Stomach smooth muscle (tissue), 2 donors: Measurements from ENCODE around the gene INHA.
A peak's percentile ranks its signal among the peaks of the same experiment; 100 is the strongest.

Experiments
- H3K27ac ChIP-seq: one replicate; pipeline ENCODE4 v1.7.0; 2013; ENCODE audit warnings: mild to moderate bottlenecking, low read length, inconsistent platforms
- H3K27me3 ChIP-seq, 2 donors: one replicate each; pipeline ENCODE4 v1.7.0; 2013; ENCODE audit warnings: low read length in 2 of 2; ENCODE audit not compliant: insufficient read depth in 2 of 2, control insufficient read depth in 1 of 2
- H3K36me3 ChIP-seq, 2 donors: one replicate each; pipeline ENCODE4 v1.7.0; 2013; ENCODE audit warnings: low read length in 2 of 2; ENCODE audit not compliant: control insufficient read depth in 2 of 2, insufficient read depth in 2 of 2
- H3K4me1 ChIP-seq: one replicate; pipeline ENCODE4 v1.7.0; 2013; ENCODE audit warnings: low read length; ENCODE audit not compliant: control insufficient read depth, insufficient read depth
- H3K4me3 ChIP-seq, 2 donors: one replicate each; pipeline ENCODE4 v1.7.0; 2013; ENCODE audit warnings: low read length in 2 of 2
- H3K9ac ChIP-seq, 2 donors: one replicate each; pipeline ENCODE4 v1.7.0; 2013; ENCODE audit warnings: low read length in 2 of 2, mild to moderate bottlenecking in 1 of 2
- H3K9me3 ChIP-seq, 2 donors: one replicate each; pipeline ENCODE4 v1.7.0; 2013; ENCODE audit warnings: low read length in 2 of 2; ENCODE audit not compliant: control insufficient read depth in 2 of 2
- donor health status: healthy.
- donor health status: Pancreatic carcinoma.

The INHA gene, protein sequence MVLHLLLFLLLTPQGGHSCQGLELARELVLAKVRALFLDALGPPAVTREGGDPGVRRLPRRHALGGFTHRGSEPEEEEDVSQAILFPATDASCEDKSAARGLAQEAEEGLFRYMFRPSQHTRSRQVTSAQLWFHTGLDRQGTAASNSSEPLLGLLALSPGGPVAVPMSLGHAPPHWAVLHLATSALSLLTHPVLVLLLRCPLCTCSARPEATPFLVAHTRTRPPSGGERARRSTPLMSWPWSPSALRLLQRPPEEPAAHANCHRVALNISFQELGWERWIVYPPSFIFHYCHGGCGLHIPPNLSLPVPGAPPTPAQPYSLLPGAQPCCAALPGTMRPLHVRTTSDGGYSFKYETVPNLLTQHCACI

DNA sequence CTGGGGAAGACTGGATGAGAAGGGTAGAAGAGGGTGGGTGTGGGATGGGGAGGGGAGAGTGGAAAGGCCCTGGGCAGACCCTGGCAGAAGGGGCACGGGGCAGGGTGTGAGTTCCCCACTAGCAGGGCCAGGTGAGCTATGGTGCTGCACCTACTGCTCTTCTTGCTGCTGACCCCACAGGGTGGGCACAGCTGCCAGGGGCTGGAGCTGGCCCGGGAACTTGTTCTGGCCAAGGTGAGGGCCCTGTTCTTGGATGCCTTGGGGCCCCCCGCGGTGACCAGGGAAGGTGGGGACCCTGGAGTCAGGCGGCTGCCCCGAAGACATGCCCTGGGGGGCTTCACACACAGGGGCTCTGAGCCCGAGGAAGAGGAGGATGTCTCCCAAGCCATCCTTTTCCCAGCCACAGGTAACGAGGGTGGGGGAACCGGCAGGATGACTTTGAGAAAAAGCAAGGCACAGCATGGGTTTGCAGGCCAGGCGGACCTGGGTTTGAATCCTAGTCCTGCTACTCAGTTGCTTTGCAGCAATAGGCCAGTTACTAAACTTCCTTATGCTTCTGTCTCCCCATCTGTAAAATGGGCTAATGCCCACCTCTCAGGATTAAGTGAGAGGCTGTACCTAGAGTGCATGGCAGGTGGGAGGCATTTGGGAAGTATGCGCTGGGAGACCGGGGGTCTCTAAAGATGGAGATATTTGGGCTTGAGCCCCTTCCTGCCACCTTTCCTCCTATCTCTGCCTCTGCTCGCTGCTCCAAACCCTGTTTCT is at the start of gene INHA:
TSS of gene INHA (plus strand) at position 74 of the 765 bp plus-strand sequence. CDS start at position 139, 65 bp downstream.
- Histone ChIP-seq H3K27ac (peak within 1 kb of the TSS; percentile 66), H3K4me3 (peak within 1 kb of the TSS; percentile 40 to 78), H3K9ac (peak within 1 kb of the TSS; percentile 60 to 64)

DNA sequence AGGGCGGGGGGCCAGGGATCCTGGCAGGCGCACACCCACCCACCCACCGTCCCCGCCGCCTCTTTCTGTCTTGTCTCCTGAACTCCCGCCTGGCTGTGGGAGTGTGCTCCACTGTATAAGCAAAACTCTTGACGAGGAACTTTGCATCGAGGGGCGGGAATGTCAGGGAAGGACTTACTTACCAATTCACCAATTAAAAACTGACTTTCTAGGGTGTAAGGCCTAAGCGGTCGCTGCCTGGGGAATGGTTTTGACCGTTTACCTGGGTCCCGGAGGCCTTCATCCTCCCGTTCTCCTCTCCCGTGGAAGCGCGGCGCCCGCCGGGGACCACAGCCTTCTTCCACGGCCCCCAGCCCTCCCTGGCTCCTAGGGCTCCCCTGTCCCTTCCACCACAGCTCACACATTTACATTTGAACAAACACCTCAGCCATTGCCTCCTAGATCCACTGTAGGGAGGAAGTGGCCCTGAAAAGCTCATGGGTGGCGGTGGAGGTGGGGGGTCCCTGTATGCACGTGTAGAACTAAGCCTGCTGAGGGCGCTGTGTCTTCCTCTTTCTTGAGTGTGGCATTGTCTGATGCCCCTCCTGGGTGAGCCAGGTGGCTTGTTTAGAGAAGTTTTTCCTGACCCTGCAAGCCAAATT is 49.0 kb upstream of the INHA start:
- H3K27ac ChIP-seq: peak overlapping the region; percentile 24
- peaks cover 3 to 11% of the 10 kb centered on the region in 2 donors for H3K27me3 ChIP-seq
- H3K4me1 ChIP-seq: peaks cover 27% of the 10 kb centered on the region
- H3K9ac ChIP-seq: peak overlapping the region; percentile 21 to 46
- no peaks in the 10 kb centered on the region for H3K36me3 ChIP-seq
- H3K4me3 ChIP-seq: peak overlapping the region; percentile 3 to 62
- H3K9me3 ChIP-seq: no peaks in the 10 kb centered on the region

More for the DNA sequence above, at the start of gene INHA:
- Histone ChIP-seq H3K9me3 (no peaks in the 10 kb centered on the region), H3K27me3 (peaks cover 14 to 18% of the 10 kb centered on the region in 2 donors), H3K36me3 (peaks cover 0 to 1% of the 10 kb centered on the region in 2 donors), H3K4me1 (peaks cover 16% of the 10 kb centered on the region)

DNA sequence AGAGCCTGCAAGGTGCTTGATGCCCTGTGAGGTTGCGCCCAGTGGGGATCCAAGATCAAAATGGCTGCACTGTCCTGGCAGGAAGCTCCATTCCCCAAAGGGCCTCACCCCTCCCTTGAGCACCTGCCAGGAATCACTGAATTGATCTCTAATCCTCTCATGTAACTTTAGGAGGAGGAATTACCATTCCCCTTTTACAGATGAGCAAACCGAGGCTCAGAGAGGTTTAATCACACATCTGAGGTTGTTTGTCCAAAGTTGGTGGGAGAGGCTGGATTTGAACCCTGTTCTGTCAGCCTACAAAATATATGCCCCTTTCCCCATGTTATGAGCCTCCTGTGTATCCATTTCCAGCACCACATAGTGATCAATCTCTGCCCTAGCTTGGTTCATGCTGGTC is 47.3 kb upstream of the INHA start:
- Histone ChIP-seq H3K4me1 (peaks cover 30% of the 10 kb centered on the region), H3K4me3 (no peak overlapping the region), H3K9me3 (no peaks in the 10 kb centered on the region), H3K9ac (no peak overlapping the region), H3K27me3 (peaks cover 8 to 17% of the 10 kb centered on the region in 2 donors), H3K36me3 (no peaks in the 10 kb centered on the region), H3K27ac (no peak overlapping the region)

DNA sequence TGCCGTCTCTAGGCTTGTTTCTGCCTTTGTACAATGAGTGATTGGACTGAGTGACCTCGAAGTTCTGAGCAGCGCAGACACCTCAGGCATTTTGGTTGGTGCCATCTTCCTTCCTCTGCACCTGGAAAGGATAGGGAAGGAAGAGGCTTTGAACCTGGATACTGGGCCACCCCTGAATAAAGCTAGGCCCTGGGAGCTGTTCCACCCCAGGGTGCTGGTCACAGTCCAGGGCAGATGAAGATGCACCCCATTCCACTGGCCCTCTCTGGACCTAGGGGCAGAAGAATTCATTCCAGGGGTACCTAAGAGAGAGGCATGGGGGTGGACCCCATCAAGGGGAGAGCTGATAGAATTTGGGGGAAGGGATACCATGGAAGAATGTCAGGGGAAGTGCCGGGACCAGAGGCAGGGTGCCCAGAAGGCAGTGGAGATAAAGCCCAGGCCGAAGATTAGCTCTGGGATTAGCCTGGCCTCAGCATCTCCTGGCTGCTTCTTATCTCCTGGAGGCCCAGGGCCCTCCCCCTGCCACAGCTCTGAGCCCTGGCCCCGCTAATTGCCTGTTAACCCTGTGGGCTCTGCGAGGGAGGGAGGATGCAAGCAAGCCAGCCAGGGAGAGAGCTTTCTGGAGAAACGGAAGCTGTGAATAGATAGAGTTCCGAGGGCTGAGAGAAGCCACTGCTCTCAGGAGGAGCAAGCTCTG is 46.4 kb upstream of the INHA start:
- Histone ChIP-seq H3K4me1 (peaks cover 35% of the 10 kb centered on the region), H3K9ac (no peak overlapping the region), H3K27me3 (peaks cover 8 to 17% of the 10 kb centered on the region in 2 donors), H3K36me3 (no peaks in the 10 kb centered on the region), H3K27ac (no peak overlapping the region), H3K4me3 (no peak overlapping the region), H3K9me3 (no peaks in the 10 kb centered on the region)

DNA sequence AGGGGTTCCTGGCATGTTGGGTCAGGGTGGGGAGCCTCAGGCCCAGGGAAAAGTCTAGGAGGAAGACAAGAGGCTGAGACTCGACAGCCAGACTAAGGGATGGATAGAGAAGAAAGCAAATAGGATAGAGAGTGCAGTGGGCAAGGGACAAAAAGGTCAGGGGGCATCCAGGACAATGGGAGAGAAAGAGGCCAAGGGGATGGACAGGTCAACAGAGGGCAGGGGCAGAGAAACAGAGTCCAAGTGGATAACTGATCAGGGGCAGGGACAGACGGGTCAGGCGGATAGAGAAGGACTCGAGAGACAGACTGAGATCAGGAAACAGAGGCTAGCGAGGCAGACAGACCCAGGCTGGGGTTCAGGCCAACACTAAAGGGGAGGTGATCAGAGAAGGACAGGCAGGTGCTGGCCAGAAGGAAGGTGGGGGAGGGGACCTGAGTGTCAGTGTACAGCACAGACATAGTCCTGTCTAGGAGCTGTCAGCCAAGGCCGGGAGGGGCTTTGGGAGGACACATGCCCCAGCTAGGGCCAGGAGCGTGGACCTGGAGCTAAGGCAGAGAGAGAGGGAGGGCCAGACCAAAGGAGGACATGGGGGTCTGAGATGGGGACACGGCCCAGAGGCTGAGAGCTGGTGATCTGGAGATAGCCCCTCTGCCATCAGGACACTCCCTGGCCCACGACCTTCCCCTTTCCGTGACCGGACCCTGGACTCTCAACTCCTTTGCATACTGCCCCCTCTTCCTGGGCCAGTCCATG is 45.6 kb upstream of the INHA start:
- Histone ChIP-seq H3K27me3 (peaks cover 8 to 17% of the 10 kb centered on the region in 2 donors), H3K9ac (no peak overlapping the region), H3K36me3 (no peaks in the 10 kb centered on the region), H3K27ac (no peak overlapping the region), H3K4me1 (peaks cover 33% of the 10 kb centered on the region), H3K4me3 (no peak overlapping the region), H3K9me3 (no peaks in the 10 kb centered on the region)

DNA sequence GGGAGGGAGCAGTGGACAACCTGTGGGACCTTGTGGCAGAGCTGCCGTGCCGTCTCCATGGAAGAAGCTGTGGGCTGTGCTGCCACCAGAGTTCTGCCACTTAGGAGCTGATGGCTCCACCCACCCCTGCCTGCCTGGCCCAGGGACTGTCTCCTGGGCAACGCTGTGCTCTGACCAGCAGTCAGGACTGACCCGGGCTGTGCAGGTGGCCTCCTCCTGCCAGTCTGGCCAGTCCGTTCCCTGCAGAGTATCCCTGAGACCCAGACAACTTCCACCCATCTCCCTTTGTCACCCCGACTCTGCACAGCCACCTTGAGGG is 45.1 kb upstream of the INHA start:
- no peaks in the 10 kb centered on the region for H3K36me3 ChIP-seq
- no peak overlapping the region for H3K27ac ChIP-seq
- H3K9ac ChIP-seq: no peak overlapping the region
- H3K4me3 ChIP-seq: no peak overlapping the region
- no peaks in the 10 kb centered on the region for H3K9me3 ChIP-seq
- peaks cover 29% of the 10 kb centered on the region for H3K4me1 ChIP-seq
- H3K27me3 ChIP-seq: peaks cover 6 to 17% of the 10 kb centered on the region in 2 donors

DNA sequence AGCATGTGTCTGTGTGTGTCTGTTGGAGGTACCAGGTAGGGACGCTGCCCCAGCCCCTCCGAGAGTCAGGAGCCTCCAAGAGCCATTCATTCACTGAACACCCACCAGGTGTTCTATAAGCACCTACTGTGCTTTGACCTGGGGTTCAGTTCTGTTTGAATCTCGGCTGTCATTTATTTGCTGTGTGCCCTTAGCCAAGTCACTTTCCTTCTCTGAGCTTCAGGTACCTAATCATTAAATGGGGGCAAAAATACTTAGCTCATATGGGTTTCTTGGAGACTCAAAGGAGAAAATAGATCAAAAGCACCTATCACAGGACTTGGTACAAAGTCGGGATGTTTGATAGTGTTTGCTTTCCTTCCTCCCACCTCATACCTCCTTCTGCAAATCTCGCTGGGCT is 44.6 kb upstream of the INHA start:
- Histone ChIP-seq H3K4me3 (no peak overlapping the region), H3K4me1 (peaks cover 25% of the 10 kb centered on the region), H3K9me3 (no peaks in the 10 kb centered on the region), H3K27me3 (peaks cover 5 to 17% of the 10 kb centered on the region in 2 donors), H3K36me3 (no peaks in the 10 kb centered on the region), H3K27ac (no peak overlapping the region), H3K9ac (no peak overlapping the region)

DNA sequence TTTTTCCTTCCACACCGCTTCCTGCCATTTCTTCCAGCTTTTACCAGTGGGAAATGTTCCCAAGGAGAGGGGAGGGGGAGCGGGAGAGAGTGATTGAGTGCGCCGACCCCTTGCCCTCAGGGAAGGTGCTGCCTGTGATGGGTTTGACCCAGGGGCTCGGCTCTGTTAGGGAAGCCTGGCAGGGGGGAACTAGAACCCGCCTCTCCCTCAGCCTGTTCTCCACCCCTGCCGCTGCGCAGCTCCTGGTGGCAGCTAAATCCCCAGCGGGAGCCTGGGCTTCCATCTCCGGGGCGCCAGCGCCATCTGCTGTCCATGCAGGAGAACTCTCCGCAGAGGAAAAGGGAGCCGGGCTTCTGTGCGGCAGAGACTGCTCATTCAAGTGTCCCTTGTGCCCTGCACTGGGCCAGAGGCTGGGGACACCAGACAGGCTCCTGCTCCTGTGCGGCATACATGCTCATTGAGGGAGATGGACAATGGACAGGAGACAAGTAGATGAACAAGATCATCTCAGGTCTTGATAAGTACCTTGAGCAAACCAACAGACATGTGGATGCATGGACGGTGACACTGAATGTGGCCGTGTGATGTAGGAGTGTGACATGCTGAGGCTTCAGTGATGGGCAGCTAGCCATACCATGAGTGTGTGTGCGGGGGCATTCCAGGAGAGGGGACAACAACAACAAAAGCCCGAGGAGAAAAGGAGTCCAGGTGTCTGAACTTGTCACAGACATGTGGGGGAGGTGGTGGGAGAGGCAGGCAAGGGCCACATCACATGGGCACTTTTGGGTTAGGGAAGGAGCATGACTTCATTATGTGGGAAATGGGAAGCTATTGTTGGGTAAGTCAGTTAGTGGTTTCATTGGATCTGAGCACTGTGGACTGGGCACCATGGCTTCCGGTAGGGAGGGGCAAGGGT is 41.8 kb upstream of the INHA start:
- Histone ChIP-seq H3K36me3 (no peaks in the 10 kb centered on the region), H3K9ac (peak overlapping the region in 1 of 2 donors; percentile 64), H3K27ac (no peak overlapping the region), H3K4me1 (peaks cover 14% of the 10 kb centered on the region), H3K9me3 (no peaks in the 10 kb centered on the region), H3K27me3 (peaks cover 5 to 11% of the 10 kb centered on the region in 2 donors), H3K4me3 (peak overlapping the region in 1 of 2 donors; percentile 68)

DNA sequence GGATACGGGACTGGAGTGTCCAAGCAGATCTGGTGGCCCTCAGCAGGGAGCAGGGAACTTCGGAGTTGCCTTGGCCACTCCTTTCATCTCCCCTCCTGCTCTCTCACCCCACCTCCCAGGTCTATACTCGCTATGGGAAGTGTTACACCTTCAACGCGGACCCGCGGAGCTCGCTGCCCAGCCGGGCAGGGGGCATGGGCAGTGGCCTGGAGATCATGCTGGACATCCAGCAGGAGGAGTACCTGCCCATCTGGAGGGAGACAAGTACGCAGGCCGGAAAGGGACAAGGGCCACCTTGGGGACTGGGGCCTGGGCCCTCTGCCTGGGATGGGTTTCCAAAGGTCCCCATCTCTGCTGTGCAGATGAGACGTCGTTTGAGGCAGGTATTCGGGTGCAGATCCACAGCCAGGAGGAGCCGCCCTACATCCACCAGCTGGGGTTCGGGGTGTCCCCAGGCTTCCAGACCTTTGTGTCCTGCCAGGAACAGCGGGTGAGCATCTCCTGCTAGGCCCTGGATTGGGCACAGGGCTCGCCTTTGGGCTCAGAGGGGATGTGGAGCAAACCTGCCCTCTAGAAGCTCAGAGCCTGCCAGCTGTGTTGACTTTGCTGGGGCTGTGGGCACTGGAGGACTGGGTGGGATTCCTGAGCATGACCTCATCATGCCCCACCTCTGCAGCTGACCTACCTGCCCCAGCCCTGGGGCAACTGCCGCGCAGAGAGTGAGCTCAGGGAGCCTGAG is 40.3 kb upstream of the INHA start:
- H3K27me3 ChIP-seq: peaks cover 5 to 11% of the 10 kb centered on the region in 2 donors
- H3K9ac ChIP-seq: no peak overlapping the region
- peaks cover 13% of the 10 kb centered on the region for H3K4me1 ChIP-seq
- no peak overlapping the region for H3K27ac ChIP-seq
- no peaks in the 10 kb centered on the region for H3K9me3 ChIP-seq
- no peak overlapping the region for H3K4me3 ChIP-seq
- H3K36me3 ChIP-seq: no peaks in the 10 kb centered on the region
